ENCODE results near the gene NBPF10. TPM values are rescaled to one million over a fixed set of nuclear protein-coding genes. Genes with fewer than 3 reads are reported as not detected.
"Not testable (repeated sequence)": the region's sequence is repeated elsewhere in the genome, so short reads cannot be mapped to it uniquely, and the experiment has no call there.

The NBPF10 gene
- 0.57 and 0.70 TPM in 2 replicates for polyA plus RNA-seq (2013)

DNA sequence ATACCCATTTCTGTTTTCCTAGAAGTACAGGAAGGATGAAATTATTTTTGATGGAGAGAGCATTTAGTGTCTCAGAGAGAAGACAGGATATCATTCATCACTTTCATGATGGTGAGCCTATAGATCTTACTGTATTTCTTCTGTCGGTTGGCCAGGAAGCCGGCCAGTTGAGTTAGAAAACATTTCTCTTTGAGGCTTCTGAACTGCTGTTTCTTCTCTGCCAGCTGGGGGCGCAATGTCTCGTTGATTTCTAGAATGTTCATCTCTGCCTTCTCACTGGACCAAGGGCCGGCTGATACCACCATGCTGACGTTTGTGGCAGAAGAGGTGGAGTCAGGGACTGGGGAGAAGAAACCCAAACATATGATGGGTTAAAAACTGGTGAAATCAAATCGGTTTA lies at the start of gene NBPF10:
Gene NBPF10, minus strand, starts transcription at position 340 of the 400 bp plus-strand sequence. Its CDS starts 35 bp downstream, at position 305.
- H3K79me1 ChIP-seq (ENCODE audit: low read length); H3K36me3 ChIP-seq (ENCODE audit: control insufficient read depth in 1 of 2, insufficient read depth in 2 of 2, low read length in 2 of 2); H2AK5ac ChIP-seq (ENCODE audit: low read length); H3K9ac ChIP-seq (ENCODE audit: low read length); DNase-seq; H3K18ac ChIP-seq (ENCODE audit: low read length); H3K79me2 ChIP-seq (ENCODE audit: control insufficient read depth, insufficient read depth, low read length, poor library complexity); H3K9me3 ChIP-seq (ENCODE audit: insufficient read depth, low read depth, low read length); H3K27me3 ChIP-seq (ENCODE audit: insufficient read depth, low read length); H4K91ac ChIP-seq (ENCODE audit: low read depth, low read length); H2AFZ ChIP-seq (ENCODE audit: insufficient read depth, low read length, poor library complexity); H3K14ac ChIP-seq (ENCODE audit: low read length); H3K4me3 ChIP-seq (ENCODE audit: low read depth, low read length); H3K4ac ChIP-seq (ENCODE audit: low read depth, low read length); H3K4me2 ChIP-seq (ENCODE audit: low read length); H2BK120ac ChIP-seq (ENCODE audit: insufficient read depth, low read length, poor library complexity); H2BK5ac ChIP-seq (ENCODE audit: low read depth, low read length, poor library complexity); H4K8ac ChIP-seq (ENCODE audit: low read depth, low read length); H3K23ac ChIP-seq (ENCODE audit: low read length); H3K4me1 ChIP-seq (ENCODE audit: control insufficient read depth in 1 of 2, insufficient read depth in 2 of 2, low read length in 2 of 2); H4K12ac ChIP-seq (ENCODE audit: low read depth, low read length); H3K27ac ChIP-seq (ENCODE audit: low read depth, low read length); H2BK12ac ChIP-seq (ENCODE audit: low read length): not testable (repeated sequence)
- no CpG with 5 or more reads among the region's 7 CpGs for WGBS (ENCODE audit: extremely low coverage, insufficient coverage, insufficient read length)

DNA sequence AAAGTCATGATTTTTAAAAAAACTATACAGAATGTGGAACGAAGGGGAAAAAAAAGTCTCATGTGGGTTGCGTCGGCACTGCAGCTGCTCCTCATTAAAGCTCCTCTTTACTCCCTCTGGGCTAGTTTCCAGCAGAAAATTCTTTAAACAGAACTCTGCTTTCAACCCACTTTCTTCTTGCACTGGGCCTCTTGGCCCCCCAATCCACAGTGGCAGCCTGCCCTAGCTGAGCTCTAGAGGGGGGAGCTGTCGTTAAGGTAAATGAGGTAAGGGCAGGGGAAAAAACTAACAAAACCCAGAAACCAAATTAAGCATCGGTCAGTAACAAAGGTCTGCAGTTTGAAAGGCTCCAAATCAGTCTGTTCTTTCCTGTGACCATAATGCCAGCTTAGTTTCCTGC lies 29.9 kb upstream of the NBPF10 start:
- H2BK12ac ChIP-seq (ENCODE audit: low read length); H3K9ac ChIP-seq (ENCODE audit: low read length); H4K91ac ChIP-seq (ENCODE audit: low read depth, low read length); H3K4me3 ChIP-seq (ENCODE audit: low read depth, low read length); H3K4me1 ChIP-seq (ENCODE audit: control insufficient read depth in 1 of 2, insufficient read depth in 2 of 2, low read length in 2 of 2); H3K79me2 ChIP-seq (ENCODE audit: control insufficient read depth, insufficient read depth, low read length, poor library complexity); H3K36me3 ChIP-seq (ENCODE audit: control insufficient read depth in 1 of 2, insufficient read depth in 2 of 2, low read length in 2 of 2); H2BK5ac ChIP-seq (ENCODE audit: low read depth, low read length, poor library complexity); H3K27me3 ChIP-seq (ENCODE audit: insufficient read depth, low read length); H3K4ac ChIP-seq (ENCODE audit: low read depth, low read length); H4K8ac ChIP-seq (ENCODE audit: low read depth, low read length); H2AFZ ChIP-seq (ENCODE audit: insufficient read depth, low read length, poor library complexity); H2AK5ac ChIP-seq (ENCODE audit: low read length); H3K14ac ChIP-seq (ENCODE audit: low read length); H3K4me2 ChIP-seq (ENCODE audit: low read length); H3K18ac ChIP-seq (ENCODE audit: low read length); H4K12ac ChIP-seq (ENCODE audit: low read depth, low read length); H3K27ac ChIP-seq (ENCODE audit: low read depth, low read length); H3K79me1 ChIP-seq (ENCODE audit: low read length); H3K23ac ChIP-seq (ENCODE audit: low read length); H3K9me3 ChIP-seq (ENCODE audit: insufficient read depth, low read depth, low read length); DNase-seq; H2BK120ac ChIP-seq (ENCODE audit: insufficient read depth, low read length, poor library complexity): not testable (repeated sequence)
- WGBS (ENCODE audit: extremely low coverage, insufficient coverage, insufficient read length), result no CpG with 5 or more reads among the region's 5 CpGs

DNA sequence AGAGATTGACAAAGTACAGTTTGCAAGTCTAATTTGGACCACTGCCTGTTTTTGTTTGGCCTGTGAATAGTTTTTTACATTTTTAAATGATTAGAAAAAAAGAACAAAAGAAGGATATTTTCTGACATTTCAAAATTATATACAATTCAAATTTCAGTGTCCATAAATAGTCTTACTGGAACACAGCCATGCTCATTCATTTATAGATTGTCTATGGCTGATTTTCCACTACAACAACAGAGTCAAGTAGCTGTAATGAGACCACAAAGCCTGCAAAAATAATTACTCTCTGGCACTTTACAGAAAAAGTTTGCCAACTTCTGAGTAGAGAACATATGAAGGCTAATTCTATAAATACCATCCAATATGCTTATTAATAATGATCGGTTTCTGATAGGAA lies 23.1 kb upstream of the NBPF10 start:
- not testable (repeated sequence) for H3K9me3 ChIP-seq (ENCODE audit: insufficient read depth, low read depth, low read length); H4K8ac ChIP-seq (ENCODE audit: low read depth, low read length); H3K27me3 ChIP-seq (ENCODE audit: insufficient read depth, low read length); H3K79me2 ChIP-seq (ENCODE audit: control insufficient read depth, insufficient read depth, low read length, poor library complexity); H2BK12ac ChIP-seq (ENCODE audit: low read length); H3K36me3 ChIP-seq (ENCODE audit: control insufficient read depth in 1 of 2, insufficient read depth in 2 of 2, low read length in 2 of 2); H3K4me2 ChIP-seq (ENCODE audit: low read length); H3K18ac ChIP-seq (ENCODE audit: low read length); H3K4me3 ChIP-seq (ENCODE audit: low read depth, low read length); H3K9ac ChIP-seq (ENCODE audit: low read length); H2BK5ac ChIP-seq (ENCODE audit: low read depth, low read length, poor library complexity); H3K27ac ChIP-seq (ENCODE audit: low read depth, low read length); H3K4me1 ChIP-seq (ENCODE audit: control insufficient read depth in 1 of 2, insufficient read depth in 2 of 2, low read length in 2 of 2); H4K91ac ChIP-seq (ENCODE audit: low read depth, low read length); H4K12ac ChIP-seq (ENCODE audit: low read depth, low read length); H3K23ac ChIP-seq (ENCODE audit: low read length); H2AK5ac ChIP-seq (ENCODE audit: low read length); H3K4ac ChIP-seq (ENCODE audit: low read depth, low read length); H3K79me1 ChIP-seq (ENCODE audit: low read length); DNase-seq; H2BK120ac ChIP-seq (ENCODE audit: insufficient read depth, low read length, poor library complexity); H3K14ac ChIP-seq (ENCODE audit: low read length); H2AFZ ChIP-seq (ENCODE audit: insufficient read depth, low read length, poor library complexity)
- WGBS (ENCODE audit: extremely low coverage, insufficient coverage, insufficient read length), result no CpG with 5 or more reads among the region's 1 CpG

DNA sequence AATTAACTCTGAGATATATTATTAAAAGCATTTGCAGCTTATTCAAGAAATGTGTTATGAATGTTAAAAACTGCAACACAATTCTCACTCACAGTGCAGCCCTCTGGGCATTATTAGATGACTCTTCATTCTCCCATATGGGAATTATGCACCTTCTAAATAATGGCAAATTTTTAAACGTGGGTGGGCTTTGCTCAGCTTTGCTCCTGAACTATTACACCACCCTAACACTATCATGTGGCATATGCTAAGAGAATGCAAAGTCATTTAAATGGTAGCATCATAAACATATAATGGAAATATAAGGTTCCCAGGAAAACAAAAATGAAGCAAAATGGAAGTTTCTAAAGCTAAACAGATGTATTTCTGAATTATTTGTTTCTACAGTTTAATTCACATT lies 22.7 kb upstream of the NBPF10 start:
- H2BK5ac ChIP-seq (ENCODE audit: low read depth, low read length, poor library complexity); H3K27me3 ChIP-seq (ENCODE audit: insufficient read depth, low read length); H4K12ac ChIP-seq (ENCODE audit: low read depth, low read length); H3K14ac ChIP-seq (ENCODE audit: low read length); H2AFZ ChIP-seq (ENCODE audit: insufficient read depth, low read length, poor library complexity); H3K9me3 ChIP-seq (ENCODE audit: insufficient read depth, low read depth, low read length); H2BK120ac ChIP-seq (ENCODE audit: insufficient read depth, low read length, poor library complexity); H3K4me2 ChIP-seq (ENCODE audit: low read length); H4K8ac ChIP-seq (ENCODE audit: low read depth, low read length); H4K91ac ChIP-seq (ENCODE audit: low read depth, low read length); H3K4me3 ChIP-seq (ENCODE audit: low read depth, low read length); H3K4me1 ChIP-seq (ENCODE audit: control insufficient read depth in 1 of 2, insufficient read depth in 2 of 2, low read length in 2 of 2); H2BK12ac ChIP-seq (ENCODE audit: low read length); H3K36me3 ChIP-seq (ENCODE audit: control insufficient read depth in 1 of 2, insufficient read depth in 2 of 2, low read length in 2 of 2); H3K27ac ChIP-seq (ENCODE audit: low read depth, low read length); H3K18ac ChIP-seq (ENCODE audit: low read length); H3K9ac ChIP-seq (ENCODE audit: low read length); H2AK5ac ChIP-seq (ENCODE audit: low read length); H3K79me1 ChIP-seq (ENCODE audit: low read length); H3K79me2 ChIP-seq (ENCODE audit: control insufficient read depth, insufficient read depth, low read length, poor library complexity); DNase-seq; H3K23ac ChIP-seq (ENCODE audit: low read length); H3K4ac ChIP-seq (ENCODE audit: low read depth, low read length): not testable (repeated sequence)
- no CpG with 5 or more reads among the region's 1 CpG for WGBS (ENCODE audit: extremely low coverage, insufficient coverage, insufficient read length)

All from trophoblast cell (in vitro differentiated cells and primary cell).